H9 (cell line): ENCODE measurements around the gene STX8. TPM values are rescaled to one million over a fixed set of nuclear protein-coding genes. Genes with fewer than 3 reads are reported as not detected.
A peak's percentile ranks its signal among the peaks of the same experiment; 100 is the strongest.

ENCODE experiments used
- DNase-seq: peaks from one replicate; pipeline ENCODE4 v3.0.0-alpha.2; 2017
- H2AFZ ChIP-seq: one replicate; pipeline ENCODE4 v1.6.1; 2013; ENCODE audit warnings: mild to moderate bottlenecking, low read length, control low read depth, moderate library complexity
- H2AK5ac ChIP-seq: 2 replicates; pipeline ENCODE4 v1.6.1; 2013; ENCODE audit warnings: low read length, control low read depth, mixed read lengths; ENCODE audit not compliant: insufficient read length
- H2BK120ac ChIP-seq: one replicate; pipeline ENCODE4 v1.6.1; 2013; ENCODE audit warnings: low read depth, mild to moderate bottlenecking, low read length, control low read depth, inconsistent platforms; ENCODE audit not compliant: poor library complexity, severe bottlenecking
- H2BK12ac ChIP-seq: 2 replicates; pipeline ENCODE4 v1.6.1; 2013; ENCODE audit warnings: low read length, control low read depth, mixed read lengths, low read depth; ENCODE audit not compliant: insufficient read length
- H2BK15ac ChIP-seq: 2 replicates; pipeline ENCODE4 v1.6.1; 2013; ENCODE audit warnings: low read depth, low read length, control low read depth
- H2BK20ac ChIP-seq: one replicate; pipeline ENCODE4 v1.6.1; 2013; ENCODE audit warnings: low read depth, mild to moderate bottlenecking, low read length, control low read depth, inconsistent platforms; ENCODE audit not compliant: poor library complexity, severe bottlenecking
- H2BK5ac ChIP-seq: 2 replicates; pipeline ENCODE4 v1.6.1; 2013; ENCODE audit warnings: low read length, control low read depth, mixed read lengths; ENCODE audit not compliant: insufficient read length
- H3K14ac ChIP-seq: 2 replicates; pipeline ENCODE4 v1.6.1; 2013; ENCODE audit warnings: low read length, control low read depth; ENCODE audit not compliant: insufficient read depth
- H3K18ac ChIP-seq: 2 replicates; pipeline ENCODE4 v1.6.1; 2013; ENCODE audit warnings: low read depth, mild to moderate bottlenecking, mixed read lengths, low read length, control low read depth; ENCODE audit not compliant: insufficient read length
- H3K23ac ChIP-seq: 2 replicates; pipeline ENCODE4 v1.6.1; 2013; ENCODE audit warnings: low read length, control low read depth, mixed read lengths, low read depth; ENCODE audit not compliant: insufficient read length
- H3K23me2 ChIP-seq: 2 replicates; pipeline ENCODE4 v1.6.1; 2013; ENCODE audit warnings: low read depth, mild to moderate bottlenecking, mixed read lengths, low read length, control low read depth; ENCODE audit not compliant: insufficient read length, poor library complexity, severe bottlenecking
- H3K27ac ChIP-seq: 2 replicates; pipeline ENCODE4 v1.5.1; 2013; ENCODE audit warnings: low read length, control low read depth, mixed read lengths, low read depth; ENCODE audit not compliant: insufficient read length
- H3K27me3 ChIP-seq: 2 replicates; pipeline ENCODE4 v1.6.1; 2013; ENCODE audit warnings: low read length, control low read depth, inconsistent platforms; ENCODE audit not compliant: insufficient read depth
- H3K4ac ChIP-seq: 2 replicates; pipeline ENCODE4 v1.6.1; 2013; ENCODE audit warnings: low read depth, mild to moderate bottlenecking, control low read depth, inconsistent platforms, low read length, moderate library complexity
- H3K4me1 ChIP-seq: 2 replicates; pipeline ENCODE4 v1.6.1; 2013; ENCODE audit warnings: low read length, control low read depth, inconsistent platforms; ENCODE audit not compliant: insufficient read depth
- H3K4me2 ChIP-seq: 2 replicates; pipeline ENCODE4 v1.6.1; 2013; ENCODE audit warnings: low read length, control low read depth, mixed read lengths; ENCODE audit not compliant: insufficient read length, insufficient read depth
- H3K56ac ChIP-seq: 2 replicates; pipeline ENCODE4 v1.6.1; 2013; ENCODE audit warnings: low read depth, mild to moderate bottlenecking, mixed read lengths, low read length, control low read depth; ENCODE audit not compliant: insufficient read length
- H3K79me1 ChIP-seq: 2 replicates; pipeline ENCODE4 v1.6.1; 2013; ENCODE audit warnings: low read depth, mild to moderate bottlenecking, moderate library complexity, low read length, control low read depth, inconsistent platforms; ENCODE audit not compliant: insufficient read depth, poor library complexity, severe bottlenecking
- H3K79me2 ChIP-seq: 2 replicates; pipeline ENCODE4 v1.6.1; 2013; ENCODE audit warnings: low read length, control low read depth, inconsistent platforms; ENCODE audit not compliant: insufficient read depth
- H3K9ac ChIP-seq: 2 replicates; pipeline ENCODE4 v1.6.1; 2013; ENCODE audit warnings: low read length, control low read depth, mixed read lengths; ENCODE audit not compliant: insufficient read length; ENCODE audit errors: extremely low read depth
- H3K9me3 ChIP-seq: one replicate; pipeline ENCODE4 v1.6.1; 2013; ENCODE audit warnings: low read depth, low read length, inconsistent platforms; ENCODE audit not compliant: control insufficient read depth
- H3T11ph ChIP-seq: one replicate; pipeline ENCODE4 v1.6.1; 2013; ENCODE audit warnings: mild to moderate bottlenecking, low read length, control low read depth, inconsistent platforms
- H4K20me1 ChIP-seq: one replicate; pipeline ENCODE4 v1.6.1; 2013; ENCODE audit not compliant: control insufficient read depth, insufficient read length, insufficient read depth
- H4K5ac ChIP-seq: 2 replicates; pipeline ENCODE4 v1.6.1; 2013; ENCODE audit warnings: low read depth, mild to moderate bottlenecking, mixed read lengths, low read length, control low read depth; ENCODE audit not compliant: insufficient read length
- H4K8ac ChIP-seq: replicated peaks from 2 replicates; pipeline ENCODE4 v1.6.1; 2013; ENCODE audit warnings: low read length, control low read depth, mixed read lengths, low read depth; ENCODE audit not compliant: insufficient read length
- H4K91ac ChIP-seq: 2 replicates; pipeline ENCODE4 v1.6.1; 2013; ENCODE audit warnings: low read depth, mild to moderate bottlenecking, moderate library complexity, mixed read lengths, low read length, control low read depth; ENCODE audit not compliant: insufficient read length
- H3K27ac Mint-ChIP-seq, 3 experiments: 2 replicates in 2 of 3; 3 replicates in 1 of 3; pipeline ENCODE4 v1.8.0; 2020 to 2021; ENCODE audit warnings: mixed read lengths in 3 of 3, mild to moderate bottlenecking in 1 of 3, moderate library complexity in 1 of 3
- H3K27me3 Mint-ChIP-seq: 2 replicates; pipeline ENCODE4 v1.8.0; 2021; ENCODE audit warnings: low read depth, mild to moderate bottlenecking, moderate library complexity, mixed read lengths
- H3K36me3 Mint-ChIP-seq, 3 experiments: 2 replicates in 2 of 3; 3 replicates in 1 of 3; pipeline ENCODE4 v1.8.0; 2020 to 2021; ENCODE audit warnings: low read depth in 3 of 3, mixed read lengths in 3 of 3; ENCODE audit not compliant: insufficient read depth in 1 of 3
- H3K4me1 Mint-ChIP-seq, 2 experiments: 2 replicates each; pipeline ENCODE4 v1.8.0; 2020; ENCODE audit warnings: mixed read lengths in 2 of 2
- H3K4me3 Mint-ChIP-seq, 2 experiments: 2 replicates in 1 of 2; 3 replicates in 1 of 2; pipeline ENCODE4 v1.8.0; 2020 to 2021; ENCODE audit warnings: mild to moderate bottlenecking in 2 of 2, mixed read lengths in 2 of 2, moderate library complexity in 1 of 2
- H3K9me3 Mint-ChIP-seq, 2 experiments: 2 replicates in 1 of 2; 3 replicates in 1 of 2; pipeline ENCODE4 v1.8.0; 2020; ENCODE audit warnings: mild to moderate bottlenecking in 2 of 2, mixed read lengths in 2 of 2, moderate library complexity in 1 of 2
- WGBS: extraction: QIAGEN DNeasy Blood & Tissue Kit; methylation state at CpG from one replicate; pipeline ENCODE4 v1.1.7; 2013; ENCODE audit warnings: missing lambda C conversion rate, low lambda C conversion rate, mixed read lengths; ENCODE audit not compliant: insufficient read length; ENCODE audit errors: extremely low coverage; 5-methylcytosine and 5-hydroxymethylcytosine counted together
- total RNA-seq: library from RNA; stranded (reverse); gene quantifications from 2 replicates; pipeline ENCODE4 v1.2.1, GENCODE V29; 2021
- TF ChIP-seq, protein P1 (sequence below): fragments of 200-600 bp; sonication (generic); conservative IDR thresholded peaks from 3 replicates; pipeline ENCODE4 v1.8.0; 2021; ENCODE audit warnings: antibody characterized with exemption, mild to moderate bottlenecking

STX8 gene
- total RNA-seq, 1 experiment from 2014 or later, result 55.1 TPM

DNA sequence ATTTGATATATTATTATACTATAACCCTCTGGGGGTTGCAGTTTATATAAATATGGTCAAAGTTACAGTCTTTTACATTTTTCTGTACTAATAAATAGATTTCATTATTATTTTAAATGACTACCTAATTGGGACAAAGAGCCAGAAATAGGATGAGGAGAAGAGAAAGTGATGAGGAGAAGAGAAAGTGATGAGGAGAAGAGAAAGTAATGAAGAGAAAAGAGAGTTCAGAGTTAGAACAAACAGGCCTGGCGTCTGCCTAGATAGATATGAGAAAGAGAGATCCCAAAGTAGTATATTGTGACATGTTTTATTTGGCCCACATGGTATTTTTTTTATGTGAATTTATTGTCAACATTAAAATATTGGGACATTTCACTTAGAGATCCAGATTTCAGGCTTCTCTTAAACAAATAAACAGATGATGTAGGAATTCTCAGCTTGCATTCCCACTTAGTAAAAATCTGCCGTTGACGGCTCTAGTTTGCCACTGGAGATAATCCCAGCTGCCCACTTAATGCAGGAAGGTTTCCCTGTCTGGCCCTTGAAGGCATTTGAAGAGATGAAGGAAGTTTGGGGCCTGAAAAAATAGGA, 210.7 kb downstream of the STX8 start:
- H2AFZ ChIP-seq, result no peak overlapping the region
- no peaks in the 10 kb centered on the region for H3K9me3 ChIP-seq
- H3K4me2 ChIP-seq, result no peak overlapping the region
- no peak overlapping the region for H4K91ac ChIP-seq
- no peaks in the 10 kb centered on the region for H3K27me3 ChIP-seq
- H2BK120ac ChIP-seq, result no peak overlapping the region
- peaks cover 14 to 19% of the 10 kb centered on the region in 2 experiments; a peak in 3 of 4 replicates for H3K4me1 Mint-ChIP-seq
- no peak overlapping the region for H3K14ac ChIP-seq
- H3K56ac ChIP-seq, result no peak overlapping the region
- no peak overlapping the region for H2BK15ac ChIP-seq
- no peaks in the 10 kb centered on the region for H3K27me3 Mint-ChIP-seq
- H3K36me3 Mint-ChIP-seq, result no peaks in the 10 kb centered on the region
- H2BK5ac ChIP-seq, result no peak overlapping the region
- no peaks in the 10 kb centered on the region for H3K23me2 ChIP-seq
- no peaks in the 10 kb centered on the region for H3K79me1 ChIP-seq
- H3K27ac ChIP-seq, result no peak overlapping the region
- no peaks in the 10 kb centered on the region for H4K20me1 ChIP-seq
- H3K9me3 Mint-ChIP-seq, result no peaks in the 10 kb centered on the region
- H3T11ph ChIP-seq, result no peak overlapping the region
- no peak overlapping the region for H4K8ac ChIP-seq
- no peak overlapping the region for H2BK20ac ChIP-seq
- peak overlapping the region in 1 of 3 experiments; percentile 4; a peak in 1 of 7 replicates for H3K27ac Mint-ChIP-seq
- H3K79me2 ChIP-seq, result no peaks in the 10 kb centered on the region
- WGBS, result no CpG with 5 or more reads among the region's 3 CpGs
- no peak overlapping the region for H3K18ac ChIP-seq
- TF ChIP-seq, protein P1, sequence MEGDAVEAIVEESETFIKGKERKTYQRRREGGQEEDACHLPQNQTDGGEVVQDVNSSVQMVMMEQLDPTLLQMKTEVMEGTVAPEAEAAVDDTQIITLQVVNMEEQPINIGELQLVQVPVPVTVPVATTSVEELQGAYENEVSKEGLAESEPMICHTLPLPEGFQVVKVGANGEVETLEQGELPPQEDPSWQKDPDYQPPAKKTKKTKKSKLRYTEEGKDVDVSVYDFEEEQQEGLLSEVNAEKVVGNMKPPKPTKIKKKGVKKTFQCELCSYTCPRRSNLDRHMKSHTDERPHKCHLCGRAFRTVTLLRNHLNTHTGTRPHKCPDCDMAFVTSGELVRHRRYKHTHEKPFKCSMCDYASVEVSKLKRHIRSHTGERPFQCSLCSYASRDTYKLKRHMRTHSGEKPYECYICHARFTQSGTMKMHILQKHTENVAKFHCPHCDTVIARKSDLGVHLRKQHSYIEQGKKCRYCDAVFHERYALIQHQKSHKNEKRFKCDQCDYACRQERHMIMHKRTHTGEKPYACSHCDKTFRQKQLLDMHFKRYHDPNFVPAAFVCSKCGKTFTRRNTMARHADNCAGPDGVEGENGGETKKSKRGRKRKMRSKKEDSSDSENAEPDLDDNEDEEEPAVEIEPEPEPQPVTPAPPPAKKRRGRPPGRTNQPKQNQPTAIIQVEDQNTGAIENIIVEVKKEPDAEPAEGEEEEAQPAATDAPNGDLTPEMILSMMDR, result no peak
- no peak overlapping the region for H3K4ac ChIP-seq
- H4K5ac ChIP-seq, result no peak overlapping the region
- H2BK12ac ChIP-seq, result no peak overlapping the region
- H3K4me3 Mint-ChIP-seq, result no peak overlapping the region
- H3K23ac ChIP-seq, result no peak overlapping the region
- no peaks in the 10 kb centered on the region for H3K4me1 ChIP-seq
- no peak overlapping the region for H2AK5ac ChIP-seq
- no peak overlapping the region for H3K9ac ChIP-seq
- no peak for DNase-seq
